H9 (cell line): ENCODE measurements around the gene NFAM1. TPM values are rescaled to one million over a fixed set of nuclear protein-coding genes. Genes with fewer than 3 reads are reported as not detected.

ENCODE experiments used
- DNase-seq: peaks from one replicate; pipeline ENCODE4 v3.0.0-alpha.2; 2017
- H2AFZ ChIP-seq: one replicate; pipeline ENCODE4 v1.6.1; 2013; ENCODE audit warnings: mild to moderate bottlenecking, low read length, control low read depth, moderate library complexity
- H2AK5ac ChIP-seq: 2 replicates; pipeline ENCODE4 v1.6.1; 2013; ENCODE audit warnings: low read length, control low read depth, mixed read lengths; ENCODE audit not compliant: insufficient read length
- H2BK120ac ChIP-seq: one replicate; pipeline ENCODE4 v1.6.1; 2013; ENCODE audit warnings: low read depth, mild to moderate bottlenecking, low read length, control low read depth, inconsistent platforms; ENCODE audit not compliant: poor library complexity, severe bottlenecking
- H2BK12ac ChIP-seq: 2 replicates; pipeline ENCODE4 v1.6.1; 2013; ENCODE audit warnings: low read length, control low read depth, mixed read lengths, low read depth; ENCODE audit not compliant: insufficient read length
- H2BK15ac ChIP-seq: 2 replicates; pipeline ENCODE4 v1.6.1; 2013; ENCODE audit warnings: low read depth, low read length, control low read depth
- H2BK20ac ChIP-seq: one replicate; pipeline ENCODE4 v1.6.1; 2013; ENCODE audit warnings: low read depth, mild to moderate bottlenecking, low read length, control low read depth, inconsistent platforms; ENCODE audit not compliant: poor library complexity, severe bottlenecking
- H2BK5ac ChIP-seq: 2 replicates; pipeline ENCODE4 v1.6.1; 2013; ENCODE audit warnings: low read length, control low read depth, mixed read lengths; ENCODE audit not compliant: insufficient read length
- H3K14ac ChIP-seq: 2 replicates; pipeline ENCODE4 v1.6.1; 2013; ENCODE audit warnings: low read length, control low read depth; ENCODE audit not compliant: insufficient read depth
- H3K18ac ChIP-seq: 2 replicates; pipeline ENCODE4 v1.6.1; 2013; ENCODE audit warnings: low read depth, mild to moderate bottlenecking, mixed read lengths, low read length, control low read depth; ENCODE audit not compliant: insufficient read length
- H3K23ac ChIP-seq: 2 replicates; pipeline ENCODE4 v1.6.1; 2013; ENCODE audit warnings: low read length, control low read depth, mixed read lengths, low read depth; ENCODE audit not compliant: insufficient read length
- H3K23me2 ChIP-seq: 2 replicates; pipeline ENCODE4 v1.6.1; 2013; ENCODE audit warnings: low read depth, mild to moderate bottlenecking, mixed read lengths, low read length, control low read depth; ENCODE audit not compliant: insufficient read length, poor library complexity, severe bottlenecking
- H3K27ac ChIP-seq: 2 replicates; pipeline ENCODE4 v1.5.1; 2013; ENCODE audit warnings: low read length, control low read depth, mixed read lengths, low read depth; ENCODE audit not compliant: insufficient read length
- H3K27me3 ChIP-seq: 2 replicates; pipeline ENCODE4 v1.6.1; 2013; ENCODE audit warnings: low read length, control low read depth, inconsistent platforms; ENCODE audit not compliant: insufficient read depth
- H3K4ac ChIP-seq: 2 replicates; pipeline ENCODE4 v1.6.1; 2013; ENCODE audit warnings: low read depth, mild to moderate bottlenecking, control low read depth, inconsistent platforms, low read length, moderate library complexity
- H3K4me1 ChIP-seq: 2 replicates; pipeline ENCODE4 v1.6.1; 2013; ENCODE audit warnings: low read length, control low read depth, inconsistent platforms; ENCODE audit not compliant: insufficient read depth
- H3K4me2 ChIP-seq: 2 replicates; pipeline ENCODE4 v1.6.1; 2013; ENCODE audit warnings: low read length, control low read depth, mixed read lengths; ENCODE audit not compliant: insufficient read length, insufficient read depth
- H3K56ac ChIP-seq: 2 replicates; pipeline ENCODE4 v1.6.1; 2013; ENCODE audit warnings: low read depth, mild to moderate bottlenecking, mixed read lengths, low read length, control low read depth; ENCODE audit not compliant: insufficient read length
- H3K79me1 ChIP-seq: 2 replicates; pipeline ENCODE4 v1.6.1; 2013; ENCODE audit warnings: low read depth, mild to moderate bottlenecking, moderate library complexity, low read length, control low read depth, inconsistent platforms; ENCODE audit not compliant: insufficient read depth, poor library complexity, severe bottlenecking
- H3K79me2 ChIP-seq: 2 replicates; pipeline ENCODE4 v1.6.1; 2013; ENCODE audit warnings: low read length, control low read depth, inconsistent platforms; ENCODE audit not compliant: insufficient read depth
- H3K9ac ChIP-seq: 2 replicates; pipeline ENCODE4 v1.6.1; 2013; ENCODE audit warnings: low read length, control low read depth, mixed read lengths; ENCODE audit not compliant: insufficient read length; ENCODE audit errors: extremely low read depth
- H3K9me3 ChIP-seq: one replicate; pipeline ENCODE4 v1.6.1; 2013; ENCODE audit warnings: low read depth, low read length, inconsistent platforms; ENCODE audit not compliant: control insufficient read depth
- H3T11ph ChIP-seq: one replicate; pipeline ENCODE4 v1.6.1; 2013; ENCODE audit warnings: mild to moderate bottlenecking, low read length, control low read depth, inconsistent platforms
- H4K20me1 ChIP-seq: one replicate; pipeline ENCODE4 v1.6.1; 2013; ENCODE audit not compliant: control insufficient read depth, insufficient read length, insufficient read depth
- H4K5ac ChIP-seq: 2 replicates; pipeline ENCODE4 v1.6.1; 2013; ENCODE audit warnings: low read depth, mild to moderate bottlenecking, mixed read lengths, low read length, control low read depth; ENCODE audit not compliant: insufficient read length
- H4K8ac ChIP-seq: replicated peaks from 2 replicates; pipeline ENCODE4 v1.6.1; 2013; ENCODE audit warnings: low read length, control low read depth, mixed read lengths, low read depth; ENCODE audit not compliant: insufficient read length
- H4K91ac ChIP-seq: 2 replicates; pipeline ENCODE4 v1.6.1; 2013; ENCODE audit warnings: low read depth, mild to moderate bottlenecking, moderate library complexity, mixed read lengths, low read length, control low read depth; ENCODE audit not compliant: insufficient read length
- H3K27ac Mint-ChIP-seq, 3 experiments: 2 replicates in 2 of 3; 3 replicates in 1 of 3; pipeline ENCODE4 v1.8.0; 2020 to 2021; ENCODE audit warnings: mixed read lengths in 3 of 3, mild to moderate bottlenecking in 1 of 3, moderate library complexity in 1 of 3
- H3K27me3 Mint-ChIP-seq: 2 replicates; pipeline ENCODE4 v1.8.0; 2021; ENCODE audit warnings: low read depth, mild to moderate bottlenecking, moderate library complexity, mixed read lengths
- H3K36me3 Mint-ChIP-seq, 3 experiments: 2 replicates in 2 of 3; 3 replicates in 1 of 3; pipeline ENCODE4 v1.8.0; 2020 to 2021; ENCODE audit warnings: low read depth in 3 of 3, mixed read lengths in 3 of 3; ENCODE audit not compliant: insufficient read depth in 1 of 3
- H3K4me1 Mint-ChIP-seq, 2 experiments: 2 replicates each; pipeline ENCODE4 v1.8.0; 2020; ENCODE audit warnings: mixed read lengths in 2 of 2
- H3K4me3 Mint-ChIP-seq, 2 experiments: 2 replicates in 1 of 2; 3 replicates in 1 of 2; pipeline ENCODE4 v1.8.0; 2020 to 2021; ENCODE audit warnings: mild to moderate bottlenecking in 2 of 2, mixed read lengths in 2 of 2, moderate library complexity in 1 of 2
- H3K9me3 Mint-ChIP-seq, 2 experiments: 2 replicates in 1 of 2; 3 replicates in 1 of 2; pipeline ENCODE4 v1.8.0; 2020; ENCODE audit warnings: mild to moderate bottlenecking in 2 of 2, mixed read lengths in 2 of 2, moderate library complexity in 1 of 2
- WGBS: extraction: QIAGEN DNeasy Blood & Tissue Kit; methylation state at CpG from one replicate; pipeline ENCODE4 v1.1.7; 2013; ENCODE audit warnings: missing lambda C conversion rate, low lambda C conversion rate, mixed read lengths; ENCODE audit not compliant: insufficient read length; ENCODE audit errors: extremely low coverage; 5-methylcytosine and 5-hydroxymethylcytosine counted together
- total RNA-seq: library from RNA; stranded (reverse); gene quantifications from 2 replicates; pipeline ENCODE4 v1.2.1, GENCODE V29; 2021
- TF ChIP-seq, protein P1 (sequence below): fragments of 200-600 bp; sonication (generic); conservative IDR thresholded peaks from 3 replicates; pipeline ENCODE4 v1.8.0; 2021; ENCODE audit warnings: antibody characterized with exemption, mild to moderate bottlenecking

Gene NFAM1
- total RNA-seq, 1 experiment from 2014 or later, result 0.68 TPM

DNA sequence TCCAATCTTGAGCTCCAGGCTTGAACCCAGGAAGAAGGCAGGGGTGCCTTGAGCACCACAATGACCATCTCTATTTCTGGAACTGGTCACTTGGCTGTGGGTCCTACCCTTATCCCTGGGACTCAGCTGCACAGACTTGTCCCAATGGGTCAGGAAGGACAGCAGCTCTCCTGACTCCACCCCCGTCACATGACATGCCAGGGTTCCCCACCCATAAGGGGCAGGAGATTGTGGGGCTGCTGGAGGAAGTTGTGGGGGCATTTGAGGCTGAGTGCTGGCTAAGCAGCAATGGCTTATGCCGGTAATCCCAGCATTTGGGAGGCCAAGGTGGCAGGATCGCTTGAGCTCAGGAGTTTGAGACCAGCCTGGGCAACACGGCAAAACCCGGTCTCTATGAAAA is 56.2 kb downstream of the NFAM1 start:
- H3K27ac Mint-ChIP-seq, result no peak overlapping the region
- DNase-seq, result no peak
- H3K27me3 Mint-ChIP-seq, result peaks cover 34% of the 10 kb centered on the region
- peaks cover 50 to 60% of the 10 kb centered on the region in 2 experiments for H3K4me1 Mint-ChIP-seq
- Histone ChIP-seq H3K23ac (no peak overlapping the region), H3K18ac (no peak overlapping the region), H3K79me1 (no peaks in the 10 kb centered on the region), H3K27me3 (no peaks in the 10 kb centered on the region), H3K4me2 (no peak overlapping the region), H2BK120ac (no peak overlapping the region), H3K14ac (no peak overlapping the region), H3K27ac (no peak overlapping the region), H2AFZ (no peak overlapping the region), H3K23me2 (no peaks in the 10 kb centered on the region), H3T11ph (no peak overlapping the region), H3K9me3 (no peaks in the 10 kb centered on the region), H3K9ac (no peak overlapping the region), H2BK15ac (no peak overlapping the region), H4K20me1 (no peaks in the 10 kb centered on the region), H3K56ac (no peak overlapping the region), H2BK5ac (no peak overlapping the region), H2BK12ac (no peak overlapping the region), H3K4me1 (no peaks in the 10 kb centered on the region; the same call in 1 of the 2 replicates), H4K5ac (no peak overlapping the region), H3K4ac (no peak overlapping the region), H2AK5ac (no peak overlapping the region), H3K79me2 (no peaks in the 10 kb centered on the region), H4K91ac (no peak overlapping the region), H4K8ac (no peak overlapping the region), H2BK20ac (no peak overlapping the region)
- TF ChIP-seq, protein P1, sequence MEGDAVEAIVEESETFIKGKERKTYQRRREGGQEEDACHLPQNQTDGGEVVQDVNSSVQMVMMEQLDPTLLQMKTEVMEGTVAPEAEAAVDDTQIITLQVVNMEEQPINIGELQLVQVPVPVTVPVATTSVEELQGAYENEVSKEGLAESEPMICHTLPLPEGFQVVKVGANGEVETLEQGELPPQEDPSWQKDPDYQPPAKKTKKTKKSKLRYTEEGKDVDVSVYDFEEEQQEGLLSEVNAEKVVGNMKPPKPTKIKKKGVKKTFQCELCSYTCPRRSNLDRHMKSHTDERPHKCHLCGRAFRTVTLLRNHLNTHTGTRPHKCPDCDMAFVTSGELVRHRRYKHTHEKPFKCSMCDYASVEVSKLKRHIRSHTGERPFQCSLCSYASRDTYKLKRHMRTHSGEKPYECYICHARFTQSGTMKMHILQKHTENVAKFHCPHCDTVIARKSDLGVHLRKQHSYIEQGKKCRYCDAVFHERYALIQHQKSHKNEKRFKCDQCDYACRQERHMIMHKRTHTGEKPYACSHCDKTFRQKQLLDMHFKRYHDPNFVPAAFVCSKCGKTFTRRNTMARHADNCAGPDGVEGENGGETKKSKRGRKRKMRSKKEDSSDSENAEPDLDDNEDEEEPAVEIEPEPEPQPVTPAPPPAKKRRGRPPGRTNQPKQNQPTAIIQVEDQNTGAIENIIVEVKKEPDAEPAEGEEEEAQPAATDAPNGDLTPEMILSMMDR, result no peak
- H3K4me3 Mint-ChIP-seq, result no peak overlapping the region; a peak in 1 of 5 replicates
- peaks cover 8 to 14% of the 10 kb centered on the region in 2 experiments for H3K9me3 Mint-ChIP-seq
- H3K36me3 Mint-ChIP-seq, result peaks cover 4 to 15% (median 7%) of the 10 kb centered on the region in 3 experiments; a peak in 4 of 7 replicates
- no CpG with 5 or more reads among the region's 5 CpGs for WGBS
